Astrocyte (in vitro differentiated cells and primary cell): ENCODE results near the gene ADGRA3. TPM values are rescaled to one million over a fixed set of nuclear protein-coding genes. Genes with fewer than 3 reads are reported as not detected.

Source experiments
- DNase-seq: peaks from one replicate; pipeline ENCODE4 v3.0.0-alpha.2; 2010; ENCODE audit warnings: low read depth
- FAIRE-seq: peaks from 2 replicates; lab custom pipeline; 2011; peaks lifted over from hg19 to GRCh38; lab: Jason Lieb, UNC
- H2AFZ ChIP-seq: 2 replicates; pipeline ENCODE4 v1.6.0; 2012; ENCODE audit warnings: low read depth, low read length, inconsistent platforms
- H3K27ac ChIP-seq: 2 replicates; pipeline ENCODE4 v1.5.1; 2011; ENCODE audit warnings: low read depth, low read length, inconsistent platforms
- H3K27me3 ChIP-seq: 2 replicates; pipeline ENCODE4 v1.6.0; 2011; ENCODE audit warnings: low read length, inconsistent platforms; ENCODE audit not compliant: insufficient read depth
- H3K36me3 ChIP-seq: 2 replicates; pipeline ENCODE4 v1.5.1; 2011; ENCODE audit warnings: low read length, inconsistent platforms; ENCODE audit not compliant: insufficient read depth
- H3K4me1 ChIP-seq: 2 replicates; pipeline ENCODE4 v1.5.1; 2011; ENCODE audit warnings: low read length, inconsistent platforms; ENCODE audit not compliant: insufficient read depth
- H3K4me2 ChIP-seq: 2 replicates; pipeline ENCODE4 v1.6.0; 2012; ENCODE audit warnings: low read length, inconsistent platforms
- H3K4me3 ChIP-seq: 2 replicates; pipeline ENCODE4 v1.5.1; 2011; ENCODE audit warnings: low read depth, mild to moderate bottlenecking, low read length, inconsistent platforms; ENCODE audit not compliant: insufficient read depth
- H3K79me2 ChIP-seq: 2 replicates; pipeline ENCODE4 v1.6.0; 2012; ENCODE audit warnings: mild to moderate bottlenecking, low read length, inconsistent platforms; ENCODE audit not compliant: insufficient read depth
- H3K9ac ChIP-seq: 2 replicates; pipeline ENCODE4 v1.6.0; 2012; ENCODE audit warnings: mild to moderate bottlenecking, low read length, inconsistent platforms
- H3K9me3 ChIP-seq: 2 replicates; pipeline ENCODE4 v1.5.1; 2012; ENCODE audit warnings: low read depth, mild to moderate bottlenecking, low read length, inconsistent platforms; ENCODE audit not compliant: insufficient read depth
- H4K20me1 ChIP-seq: 2 replicates; pipeline ENCODE4 v1.6.0; 2012; ENCODE audit warnings: low read length, inconsistent platforms; ENCODE audit not compliant: insufficient read depth
- H3K27ac Mint-ChIP-seq: one replicate; pipeline ENCODE4 v1.8.0; 2021; ENCODE audit warnings: mild to moderate bottlenecking, mixed read lengths; ENCODE audit not compliant: unreplicated experiment
- H3K27me3 Mint-ChIP-seq: one replicate; pipeline ENCODE4 v1.8.0; 2021; ENCODE audit warnings: low read depth, mixed read lengths; ENCODE audit not compliant: unreplicated experiment
- H3K36me3 Mint-ChIP-seq: one replicate; pipeline ENCODE4 v1.8.0; 2021; ENCODE audit warnings: low read depth, mixed read lengths; ENCODE audit not compliant: unreplicated experiment
- H3K4me1 Mint-ChIP-seq: one replicate; pipeline ENCODE4 v1.8.0; 2021; ENCODE audit warnings: low read depth, mixed read lengths; ENCODE audit not compliant: unreplicated experiment
- H3K4me3 Mint-ChIP-seq: one replicate; pipeline ENCODE4 v1.8.0; 2021; ENCODE audit warnings: mild to moderate bottlenecking, moderate library complexity, mixed read lengths; ENCODE audit not compliant: unreplicated experiment
- H3K9me3 Mint-ChIP-seq: one replicate; pipeline ENCODE4 v1.8.0; 2021; ENCODE audit warnings: mild to moderate bottlenecking, mixed read lengths; ENCODE audit not compliant: unreplicated experiment
- CTCF ChIP-seq: IDR thresholded peaks from 2 replicates; pipeline ENCODE4 v1.5.1; 2011; ENCODE audit warnings: low read depth, mild to moderate bottlenecking, inconsistent platforms, low read length, moderate library complexity; ENCODE audit not compliant: insufficient read depth
- EZH2 ChIP-seq: IDR thresholded peaks from 2 replicates; pipeline ENCODE4 v1.6.1; 2012; ENCODE audit warnings: mild to moderate bottlenecking, low read length, inconsistent platforms; ENCODE audit not compliant: insufficient read depth
- total RNA-seq: library from RNA; stranded (reverse); gene quantifications from 2 replicates; pipeline ENCODE4 v1.2.1, GENCODE V29; 2021

The ADGRA3 gene
- total RNA-seq, 1 donor from 2014 or later: 27.3 TPM

- no peaks in the 10 kb centered on the region for H3K27me3 Mint-ChIP-seq
- H2AFZ ChIP-seq: no peak overlapping the region
- no peak overlapping the region for H3K27ac ChIP-seq
- no peak for TF ChIP-seq CTCF
- TF ChIP-seq EZH2: no peak
- H3K27me3 ChIP-seq: no peaks in the 10 kb centered on the region
- no peak overlapping the region for H3K9ac ChIP-seq
- peaks cover under 1% of the 10 kb centered on the region for H3K4me1 ChIP-seq
- H3K4me2 ChIP-seq: no peak overlapping the region
- H3K4me3 Mint-ChIP-seq: no peak overlapping the region
- DNase-seq: no peak
- H3K27ac Mint-ChIP-seq: no peak overlapping the region
- H3K9me3 Mint-ChIP-seq: no peaks in the 10 kb centered on the region
- no peak for FAIRE-seq
- no peaks in the 10 kb centered on the region for H3K9me3 ChIP-seq
- no peaks in the 10 kb centered on the region for H3K36me3 ChIP-seq
- H3K4me3 ChIP-seq: no peak overlapping the region
- peaks cover 2% of the 10 kb centered on the region for H3K36me3 Mint-ChIP-seq
- H3K79me2 ChIP-seq: peaks cover 82% of the 10 kb centered on the region
- peaks cover 5% of the 10 kb centered on the region for H3K4me1 Mint-ChIP-seq
- H4K20me1 ChIP-seq: peaks cover 26% of the 10 kb centered on the region
These were observed 23.9 kb downstream of the ADGRA3 start for GRCh38 chr4:22491939-22492338.

GRCh38 chr4:22490718-22491315 lies 25.0 kb downstream of the ADGRA3 start:
- DNase-seq: no peak
- TF ChIP-seq EZH2 (no peak), CTCF (no peak)
- peaks cover 77% of the 10 kb centered on the region for H3K79me2 ChIP-seq
- H2AFZ ChIP-seq: no peak overlapping the region
- H3K36me3 ChIP-seq: no peaks in the 10 kb centered on the region
- no peak overlapping the region for H3K4me2 ChIP-seq
- no peaks in the 10 kb centered on the region for H3K27me3 Mint-ChIP-seq
- H3K9me3 ChIP-seq: no peaks in the 10 kb centered on the region
- peaks cover 9% of the 10 kb centered on the region for H3K4me1 Mint-ChIP-seq
- no peak for FAIRE-seq
- no peak overlapping the region for H3K27ac ChIP-seq
- H4K20me1 ChIP-seq: peaks cover 23% of the 10 kb centered on the region
- H3K4me3 Mint-ChIP-seq: no peak overlapping the region
- no peak overlapping the region for H3K27ac Mint-ChIP-seq
- no peak overlapping the region for H3K9ac ChIP-seq
- no peak overlapping the region for H3K4me3 ChIP-seq
- H3K36me3 Mint-ChIP-seq: no peaks in the 10 kb centered on the region
- no peaks in the 10 kb centered on the region for H3K27me3 ChIP-seq
- peaks cover 12% of the 10 kb centered on the region for H3K4me1 ChIP-seq
- H3K9me3 Mint-ChIP-seq: no peaks in the 10 kb centered on the region

DNA sequence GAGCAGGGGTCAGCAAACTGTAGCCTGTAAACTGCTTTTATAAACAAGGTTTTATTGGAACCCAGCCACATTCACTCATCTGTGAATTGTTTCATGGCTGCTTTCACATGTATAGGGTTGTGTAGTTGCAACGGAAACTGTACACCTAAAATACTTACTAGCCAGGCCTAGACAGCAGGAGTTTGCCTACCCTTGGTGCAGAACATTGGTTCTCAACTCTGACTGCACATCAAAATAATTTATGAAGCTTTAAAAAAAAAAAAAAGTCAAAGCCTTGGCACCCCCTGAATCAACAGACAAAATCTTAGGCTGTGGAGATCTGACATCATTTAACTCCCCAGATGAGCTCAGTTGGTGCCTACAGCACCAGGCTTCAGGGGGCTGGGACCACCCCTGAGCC lies 27.8 kb downstream of the ADGRA3 start:
- peaks cover 75% of the 10 kb centered on the region for H3K79me2 ChIP-seq
- H3K27me3 ChIP-seq: no peaks in the 10 kb centered on the region
- Mint-ChIP-seq H3K9me3 (no peaks in the 10 kb centered on the region), H3K4me3 (no peak overlapping the region), H3K36me3 (no peaks in the 10 kb centered on the region), H3K27me3 (no peaks in the 10 kb centered on the region), H3K27ac (no peak overlapping the region), H3K4me1 (peaks cover 29% of the 10 kb centered on the region)
- no peaks in the 10 kb centered on the region for H3K36me3 ChIP-seq
- H4K20me1 ChIP-seq: peaks cover 30% of the 10 kb centered on the region
- H3K9ac ChIP-seq: no peak overlapping the region
- H3K4me2 ChIP-seq: no peak overlapping the region
- H3K9me3 ChIP-seq: no peaks in the 10 kb centered on the region
- no peak overlapping the region for H2AFZ ChIP-seq
- DNase-seq (no peak), FAIRE-seq (no peak)
- no peak for TF ChIP-seq EZH2
- TF ChIP-seq CTCF: no peak
- peaks cover 31% of the 10 kb centered on the region for H3K4me1 ChIP-seq
- no peak overlapping the region for H3K4me3 ChIP-seq
- no peak overlapping the region for H3K27ac ChIP-seq
